ENCODE measurements around the gene CAPZA2.

DNA sequence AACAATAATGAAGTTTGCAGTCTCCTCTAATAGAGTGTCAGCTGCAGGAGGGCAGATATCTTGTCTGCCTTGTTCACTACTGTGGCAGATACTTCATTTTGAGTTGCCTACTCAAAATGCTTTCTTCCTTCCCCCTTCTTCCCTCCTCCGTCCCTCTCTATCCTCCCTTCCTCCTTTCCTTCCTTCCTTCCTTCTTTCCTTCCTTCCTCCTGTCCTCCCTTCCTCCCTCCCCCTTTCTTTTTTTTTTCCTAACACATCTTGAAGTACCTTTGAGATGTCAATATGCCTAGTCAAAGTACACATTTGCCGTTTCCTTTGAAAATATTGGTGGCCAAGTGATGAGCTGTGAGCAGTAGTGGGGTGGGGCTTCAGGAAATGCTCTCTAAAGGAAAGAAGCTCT is 72.2 kb downstream of the CAPZA2 start:
- TF ChIP-seq EZH2 (IDR thresholded peaks at IDR 0.05; ENCODE audit: insufficient read depth, poor library complexity, severe bottlenecking) (no peak), EZH2phosphoT487 (IDR thresholded peaks at IDR 0.05; ENCODE audit: insufficient read depth, low read depth) (no peak)
